GM12864 (cell line): ENCODE data around the gene ST8SIA4.
A peak's percentile ranks its signal among the peaks of the same experiment; 100 is the strongest.

Experiments used
- DNase-seq: peaks from one replicate; pipeline ENCODE4 v3.0.0-alpha.2; 2011; ENCODE audit warnings: low read depth
- H3K4me3 ChIP-seq: 2 replicates; pipeline ENCODE4 v1.5.1; 2011; ENCODE audit warnings: mild to moderate bottlenecking, low read depth, low read length, control low read depth
- TF ChIP-seq, protein P1 (sequence below): IDR thresholded peaks from 2 replicates; pipeline ENCODE4 v1.5.1; 2011; ENCODE audit warnings: low read depth, mild to moderate bottlenecking, moderate library complexity, low read length, control low read depth, inconsistent platforms; ENCODE audit errors: missing control alignments

Gene ST8SIA4

GRCh38 chr5:100855937-100856430 lies 47.1 kb downstream of the ST8SIA4 start:
- H3K4me3 ChIP-seq: peak overlapping the region; percentile 48
- no peak for DNase-seq
- TF ChIP-seq, protein P1, sequence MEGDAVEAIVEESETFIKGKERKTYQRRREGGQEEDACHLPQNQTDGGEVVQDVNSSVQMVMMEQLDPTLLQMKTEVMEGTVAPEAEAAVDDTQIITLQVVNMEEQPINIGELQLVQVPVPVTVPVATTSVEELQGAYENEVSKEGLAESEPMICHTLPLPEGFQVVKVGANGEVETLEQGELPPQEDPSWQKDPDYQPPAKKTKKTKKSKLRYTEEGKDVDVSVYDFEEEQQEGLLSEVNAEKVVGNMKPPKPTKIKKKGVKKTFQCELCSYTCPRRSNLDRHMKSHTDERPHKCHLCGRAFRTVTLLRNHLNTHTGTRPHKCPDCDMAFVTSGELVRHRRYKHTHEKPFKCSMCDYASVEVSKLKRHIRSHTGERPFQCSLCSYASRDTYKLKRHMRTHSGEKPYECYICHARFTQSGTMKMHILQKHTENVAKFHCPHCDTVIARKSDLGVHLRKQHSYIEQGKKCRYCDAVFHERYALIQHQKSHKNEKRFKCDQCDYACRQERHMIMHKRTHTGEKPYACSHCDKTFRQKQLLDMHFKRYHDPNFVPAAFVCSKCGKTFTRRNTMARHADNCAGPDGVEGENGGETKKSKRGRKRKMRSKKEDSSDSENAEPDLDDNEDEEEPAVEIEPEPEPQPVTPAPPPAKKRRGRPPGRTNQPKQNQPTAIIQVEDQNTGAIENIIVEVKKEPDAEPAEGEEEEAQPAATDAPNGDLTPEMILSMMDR: no peak

- no peak overlapping the region for H3K4me3 ChIP-seq
- no peak for DNase-seq
- TF ChIP-seq, protein P1: no peak
Measured at GRCh38 chr5:100855295-100855694, 47.8 kb downstream of the ST8SIA4 start.

GRCh38 chr5:100854591-100854990 lies 48.5 kb downstream of the ST8SIA4 start:
- TF ChIP-seq, protein P1: no peak
- no peak for DNase-seq
- H3K4me3 ChIP-seq: no peak overlapping the region

DNA sequence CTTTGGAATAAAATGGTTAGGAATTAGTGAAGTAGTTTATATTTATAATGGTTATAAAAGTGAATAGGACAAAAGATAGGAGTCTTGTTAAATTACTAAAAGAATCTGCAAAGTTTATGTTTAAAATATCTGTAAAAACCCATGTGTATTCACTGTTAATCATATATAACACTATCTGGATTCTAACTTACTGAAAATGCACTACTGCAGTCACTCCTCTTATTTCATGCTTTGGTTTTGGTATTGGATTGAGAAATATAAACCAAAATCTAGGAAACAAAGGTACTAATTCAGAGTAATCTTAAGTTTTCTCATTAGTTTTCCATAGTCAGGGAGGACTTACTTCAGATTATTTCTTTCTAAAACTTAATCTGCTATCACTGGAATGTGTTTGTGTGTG lies 49.5 kb downstream of the ST8SIA4 start:
- DNase-seq: no peak
- TF ChIP-seq, protein P1: no peak
- no peak overlapping the region; the same call in 1 of the 2 replicates for H3K4me3 ChIP-seq

- H3K4me3 ChIP-seq: no peak overlapping the region; the same call in 1 of the 2 replicates
- TF ChIP-seq, protein P1: no peak
- DNase-seq: peak; percentile 81
Measured at GRCh38 chr5:100852988-100853449, 50.1 kb downstream of the ST8SIA4 start.

GRCh38 chr5:100852051-100852450 lies 51.0 kb downstream of the ST8SIA4 start:
- H3K4me3 ChIP-seq: no peak overlapping the region
- no peak for DNase-seq
- TF ChIP-seq, protein P1: no peak

- DNase-seq: no peak
- TF ChIP-seq, protein P1: no peak
- H3K4me3 ChIP-seq: no peak overlapping the region
Measured at GRCh38 chr5:100846772-100847171, 56.3 kb downstream of the ST8SIA4 start.
